A549 (cell line): Measurements from ENCODE around the gene MAP3K14. TPM values are rescaled to one million over a fixed set of nuclear protein-coding genes. Genes with fewer than 3 reads are reported as not detected.
A peak's percentile ranks its signal among the peaks of the same experiment; 100 is the strongest.

ENCODE experiments used
- ATAC-seq, 2 experiments: fragments of 200-7000 bp in 1 of 2; fragments of >200 bp in 1 of 2; cut with Nextera tagmentation in 1 of 2; cut with Tn5 transposase in 1 of 2; 3 replicates each; pipeline versions ENCODE4 v1.8.0 to v1.9.1; 2018 to 2020; ENCODE audit warnings: mild to moderate bottlenecking in 1 of 2, moderate library complexity in 1 of 2
- CTCF ChIA-PET: fragments of 300-600 bp; sonication (Branson Sonifier 250); formaldehyde crosslinking; extraction: SDS; loops from one replicate; lab custom pipeline; 2021; ENCODE audit warnings: antibody characterized with exemption, inconsistent platforms; lab: Yijun Ruan, JAX
- POLR2A ChIA-PET: fragments of 350-600 bp; formaldehyde crosslinking; extraction: SDS; loops from one replicate; lab custom pipeline; 2021; ENCODE audit warnings: antibody characterized with exemption, inconsistent platforms; lab: Yijun Ruan, JAX
- DNase-seq, 2 experiments: peaks; one replicate each; pipeline versions ENCODE4 v3.0.0 to v3.0.0-alpha.2; 2011 to 2016; ENCODE audit warnings: low read depth in 1 of 2, low spot score in 1 of 2
- FAIRE-seq: peaks from 2 replicates; lab custom pipeline; 2011; peaks lifted over from hg19 to GRCh38; lab: Jason Lieb, UNC
- H3K27ac ChIP-seq, 2 experiments: fragments of >200 bp; sonication (Bioruptor Twin); formaldehyde crosslinking; 3 replicates each; pipeline ENCODE4 v1.5.1; 2016 to 2017
- H3K4me1 ChIP-seq: fragments of >200 bp; sonication (Bioruptor Twin); formaldehyde crosslinking; 3 replicates; pipeline ENCODE4 v1.6.1; 2016
- H3K4me2 ChIP-seq: fragments of >200 bp; sonication (Bioruptor Twin); formaldehyde crosslinking; 3 replicates; pipeline ENCODE4 v1.6.1; 2016
- H3K4me3 ChIP-seq: fragments of >200 bp; sonication (Bioruptor Twin); formaldehyde crosslinking; 3 replicates; pipeline ENCODE4 v1.5.1; 2016
- H3K9me3 ChIP-seq: fragments of >200 bp; sonication (Bioruptor Twin); formaldehyde crosslinking; 3 replicates; pipeline ENCODE4 v1.6.1; 2016
- BHLHE40 ChIP-seq: IDR thresholded peaks from 2 replicates; pipeline ENCODE4 v1.6.1; 2012; ENCODE audit warnings: low read depth, low read length, inconsistent platforms
- CBX2 ChIP-seq: fragments of 200-600 bp; sonication (generic); IDR thresholded peaks from 2 replicates; pipeline ENCODE4 v1.6.1; 2016; ENCODE audit warnings: low read depth, mild to moderate bottlenecking, borderline replicate concordance
- CEBPB ChIP-seq, 2 experiments: fragments of >200 bp in 1 of 2; sonication (Bioruptor Twin) in 1 of 2; formaldehyde crosslinking in 1 of 2; IDR thresholded peaks; 2 replicates each; pipeline ENCODE4 v1.6.1; 2012 to 2016
- CHD4 ChIP-seq: fragments of 200-600 bp; sonication (generic); IDR thresholded peaks from 2 replicates; pipeline ENCODE4 v1.6.1; 2016; ENCODE audit warnings: antibody characterized with exemption, mild to moderate bottlenecking, borderline replicate concordance
- CTCF ChIP-seq: fragments of >200 bp; sonication (Bioruptor Twin); formaldehyde crosslinking; IDR thresholded peaks from 3 replicates; pipeline ENCODE4 v1.5.1; 2016
- EP300 ChIP-seq, 2 experiments: fragments of >200 bp; sonication (Bioruptor Twin); formaldehyde crosslinking; IDR thresholded peaks; 2 replicates in 1 of 2; 3 replicates in 1 of 2; pipeline ENCODE4 v1.6.1; 2016 to 2017
- ESRRA ChIP-seq: fragments of 150-350 bp; IDR thresholded peaks from 2 replicates; pipeline ENCODE4 v1.6.1; 2014; ENCODE audit warnings: mild to moderate bottlenecking, low read length, borderline replicate concordance
- FOSB ChIP-seq: fragments of 250-450 bp; sonication (Bioruptor Pico); IDR thresholded peaks from 2 replicates; pipeline ENCODE4 v1.5.0; 2020; ENCODE audit warnings: mild to moderate bottlenecking, moderate library complexity
- FOXS1 ChIP-seq: fragments of 250-450 bp; sonication (Bioruptor Pico); IDR thresholded peaks from 2 replicates; pipeline ENCODE4 v1.5.0; 2020; ENCODE audit warnings: mild to moderate bottlenecking, moderate library complexity
- GATA3 ChIP-seq: IDR thresholded peaks from 2 replicates; pipeline ENCODE4 v1.6.1; 2012; ENCODE audit warnings: borderline replicate concordance
- HDAC2 ChIP-seq: fragments of 200-600 bp; sonication (generic); IDR thresholded peaks from 2 replicates; pipeline ENCODE4 v1.6.1; 2016
- HOXB13 ChIP-seq: fragments of 250-450 bp; sonication (Bioruptor Pico); IDR thresholded peaks from 2 replicates; pipeline ENCODE4 v1.5.0; 2020; ENCODE audit warnings: low read depth, mild to moderate bottlenecking, moderate library complexity
- JUN ChIP-seq, 2 experiments: fragments of >200 bp; sonication (Bioruptor Twin); formaldehyde crosslinking; IDR thresholded peaks; 2 replicates in 1 of 2; 3 replicates in 1 of 2; pipeline ENCODE4 v1.6.1; 2016 to 2017
- KDM5A ChIP-seq: fragments of 200-600 bp; sonication (generic); IDR thresholded peaks from 2 replicates; pipeline ENCODE4 v1.6.1; 2016; ENCODE audit warnings: antibody characterized with exemption, mild to moderate bottlenecking
- NFE2L2 ChIP-seq: fragments of 150-350 bp; conservative IDR thresholded peaks from 2 replicates; pipeline ENCODE4 v1.6.1; 2014; ENCODE audit warnings: low read length
- RCOR1 ChIP-seq: fragments of 150-350 bp; IDR thresholded peaks from 2 replicates; pipeline ENCODE4 v1.6.1; 2014; ENCODE audit warnings: antibody characterized with exemption, low read length, low read depth
- RFX5 ChIP-seq: fragments of 450-650 bp; IDR thresholded peaks from 2 replicates; pipeline ENCODE4 v1.7.1; 2014; ENCODE audit warnings: antibody characterized with exemption, mild to moderate bottlenecking, moderate library complexity
- RNF2 ChIP-seq: fragments of 200-600 bp; sonication (generic); IDR thresholded peaks from 2 replicates; pipeline ENCODE4 v1.6.1; 2016; ENCODE audit warnings: low read depth, mild to moderate bottlenecking, antibody characterized with exemption, moderate library complexity, borderline replicate concordance
- TP53 ChIP-seq: fragments of 250-450 bp; sonication (Bioruptor Pico); IDR thresholded peaks from 2 replicates; pipeline ENCODE4 v1.5.0; 2021; ENCODE audit warnings: mild to moderate bottlenecking, moderate library complexity
- ZFP36 ChIP-seq: fragments of 450-650 bp; IDR thresholded peaks from 2 replicates; pipeline ENCODE4 v1.6.1; 2014; ENCODE audit warnings: borderline replicate concordance; ENCODE audit not compliant: partially characterized antibody
- WGBS: methylation state at CpG from one replicate; pipeline ENCODE4 v1.1.6; 2017; ENCODE audit errors: missing lambda C conversion rate; 5-methylcytosine and 5-hydroxymethylcytosine counted together
- polyA plus RNA-seq, 4 experiments: library from polyadenylated mRNA; depleted of rRNA in 3 of 4; stranded (reverse); fragments of >200 nt; fragmentation: RNase III in 1 of 4; extraction: RNeasy Plus Mini Kit Qiagen cat#74134 plus additional on column Dnase treatment in 1 of 4; gene quantifications; 2 replicates in 3 of 4; 3 replicates in 1 of 4; pipeline ENCODE4 v1.2.3, GENCODE V29; 2011 to 2017
- TF ChIP-seq, protein P1 (sequence below): IDR thresholded peaks from 2 replicates; pipeline ENCODE4 v1.6.1; 2012
- TF ChIP-seq, protein P2 (sequence below): IDR thresholded peaks from 2 replicates; pipeline ENCODE4 v1.6.1; 2012

MAP3K14 gene
- polyA plus RNA-seq, 2 of the 4 experiments (the other 2 are of a cell fraction): 9.1 to 34.5 TPM

DNA sequence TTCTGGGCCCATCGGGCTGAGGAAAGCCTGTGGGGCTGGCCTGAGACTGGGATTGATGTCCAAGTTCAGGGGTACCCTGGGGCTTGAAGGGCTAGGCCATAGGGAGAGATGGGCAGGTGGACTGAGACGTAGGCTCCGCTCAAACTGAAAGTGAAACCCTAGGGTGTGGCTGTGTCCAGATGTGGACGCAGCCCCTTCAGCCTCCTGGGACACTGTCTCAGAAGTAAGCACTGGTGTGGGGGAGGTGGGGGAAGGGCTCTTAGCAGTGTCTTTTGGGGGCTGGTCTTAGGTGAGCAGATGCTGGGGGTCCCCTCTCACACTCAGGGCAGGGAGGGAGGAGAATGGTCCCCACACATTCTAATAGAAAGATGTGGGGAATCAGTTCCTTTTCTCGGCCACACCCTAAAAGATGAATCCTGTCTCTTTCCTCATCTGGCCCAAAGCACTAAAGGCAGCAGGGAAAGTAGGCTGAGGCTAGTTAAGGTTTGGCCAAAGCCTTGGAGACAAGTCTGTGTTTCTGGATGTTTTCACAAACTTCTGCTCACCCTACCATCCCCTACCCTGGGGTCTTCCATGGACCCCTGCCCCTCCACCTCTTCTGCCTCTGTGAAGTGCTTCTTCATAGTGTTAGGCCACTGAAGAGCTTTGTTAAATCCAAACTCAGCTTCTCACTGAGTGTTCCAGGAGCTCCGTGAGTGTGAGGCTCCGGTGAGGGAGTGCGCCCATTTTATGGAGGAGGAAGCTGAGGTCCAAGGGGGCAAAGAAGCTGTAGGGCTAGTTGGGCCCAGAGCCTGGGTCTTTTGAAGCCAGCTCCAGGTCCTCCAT is 89.5 kb downstream of the MAP3K14 start (continued):
- TF ChIP-seq CTCF (no peak), NFE2L2 (no peak), JUN (IDR thresholded peaks at IDR 0.05) (no peak; a peak in 1 of 5 replicates), RFX5 (no peak), ESRRA (no peak), ZFP36 (no peak), RCOR1 (peak; percentile 91; the same call in 1 of the 2 replicates), CEBPB (IDR thresholded peaks at IDR 0.05) (no peak), EP300 (IDR thresholded peaks at IDR 0.05) (no peak), FOXS1 (CRISPR knock-in tag) (no peak), GATA3 (no peak), KDM5A (no peak), FOSB (CRISPR knock-in tag) (no peak), RNF2 (no peak), HOXB13 (CRISPR knock-in tag) (0 out of 2 replicates have a peak, but pooled peaks have one; percentile 24)

DNA sequence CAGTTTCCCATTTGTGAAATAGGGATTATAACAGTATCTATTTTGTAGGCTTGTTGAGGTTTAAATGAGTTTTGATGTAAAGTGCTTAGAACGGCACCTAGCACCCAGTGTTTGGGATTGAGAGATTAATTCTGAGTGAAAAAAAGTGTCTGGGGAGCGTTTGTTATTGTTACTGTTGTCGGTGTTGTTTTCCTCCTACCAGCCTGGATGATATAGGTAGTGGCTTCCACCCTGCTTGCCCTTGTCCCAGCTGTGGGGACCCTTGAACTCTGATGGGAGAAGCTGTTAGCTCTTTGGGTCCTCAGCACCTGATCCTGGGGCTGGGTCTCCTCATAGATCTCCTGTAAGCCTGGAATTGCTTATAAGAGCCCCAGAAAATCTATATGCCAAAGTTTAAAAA is 90.2 kb downstream of the MAP3K14 start:
- FAIRE-seq (no peak), ATAC-seq (no peak), DNase-seq (no peak)
- WGBS: 69% methylated on average over 3 of the region's 3 CpGs
- POLR2A ChIA-PET: interaction anchor here (1.2 to 1.7 kb wide), 4 partner anchors 8 to 78 kb away, joined by 3 to 21 read pairs (median 3); partner anchors contain the start of gene HEXIM1
- Histone ChIP-seq H3K4me1 (peaks cover 87% of the 10 kb centered on the region), H3K9me3 (no peaks in the 10 kb centered on the region), H3K27ac (peak overlapping the region; percentile 97), H3K4me2 (peak overlapping the region; percentile 92), H3K4me3 (0 out of 3 replicates have a peak overlapping the region, but pooled peaks have one; percentile 3)
- TF ChIP-seq CHD4: no peak
- TF ChIP-seq, protein P1, sequence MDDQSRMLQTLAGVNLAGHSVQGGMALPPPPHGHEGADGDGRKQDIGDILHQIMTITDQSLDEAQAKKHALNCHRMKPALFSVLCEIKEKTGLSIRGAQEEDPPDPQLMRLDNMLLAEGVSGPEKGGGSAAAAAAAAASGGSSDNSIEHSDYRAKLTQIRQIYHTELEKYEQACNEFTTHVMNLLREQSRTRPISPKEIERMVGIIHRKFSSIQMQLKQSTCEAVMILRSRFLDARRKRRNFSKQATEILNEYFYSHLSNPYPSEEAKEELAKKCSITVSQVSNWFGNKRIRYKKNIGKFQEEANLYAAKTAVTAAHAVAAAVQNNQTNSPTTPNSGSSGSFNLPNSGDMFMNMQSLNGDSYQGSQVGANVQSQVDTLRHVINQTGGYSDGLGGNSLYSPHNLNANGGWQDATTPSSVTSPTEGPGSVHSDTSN: no peak
- no peak for TF ChIP-seq HDAC2
- no peak for TF ChIP-seq TP53 (CRISPR knock-in tag)
- no peak for TF ChIP-seq JUN (IDR thresholded peaks at IDR 0.05)
- TF ChIP-seq CBX2: no peak
- CTCF ChIA-PET: interaction anchor here (0.9 to 52.3 kb wide), 16 partner anchors 0 to 626 kb away, joined by 3 to 2147 read pairs (median 6); partner anchors contain the start of genes ACBD4, FMNL1, HEXIM1 and HEXIM2

DNA sequence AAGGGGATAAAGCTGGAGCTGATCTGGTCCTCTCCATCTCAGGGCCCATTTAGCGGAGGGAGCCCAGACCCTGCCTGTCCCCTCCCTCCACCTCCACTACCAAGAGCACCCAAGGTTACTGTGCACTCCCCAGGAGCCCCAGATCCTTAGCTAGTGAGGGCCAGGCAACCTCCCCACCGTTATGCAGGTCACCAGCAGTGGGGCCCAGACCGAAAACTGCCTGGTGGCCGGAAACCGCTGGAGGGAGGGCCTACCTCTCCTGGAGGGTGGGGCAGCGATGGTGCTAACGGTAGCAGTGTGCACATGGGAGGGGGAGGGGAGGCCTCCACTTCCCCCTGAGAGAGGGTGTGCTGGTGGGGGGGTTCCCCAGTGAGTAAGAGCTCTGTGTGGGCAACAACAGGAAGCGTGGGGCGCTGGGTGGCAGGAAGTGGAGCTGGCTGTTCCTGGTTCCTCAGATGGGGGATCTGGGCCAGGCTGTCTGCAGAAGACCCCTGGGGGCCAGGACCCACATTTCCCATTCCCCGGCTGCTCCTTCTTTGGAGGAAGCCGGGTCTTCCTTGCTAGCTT is 90.8 kb downstream of the MAP3K14 start:
- Histone ChIP-seq H3K9me3 (no peaks in the 10 kb centered on the region), H3K4me2 (peak overlapping the region; percentile 92), H3K27ac (peak overlapping the region; percentile 97), H3K4me1 (peaks cover 83% of the 10 kb centered on the region), H3K4me3 (no peak overlapping the region)
- WGBS: 56% methylated on average over 6 of the region's 11 CpGs
- DNase-seq (peak in 1 of 2 experiments; percentile 40), ATAC-seq (no peak), FAIRE-seq (no peak)
- POLR2A ChIA-PET: interaction anchor here (0.7 to 1.7 kb wide), 7 partner anchors 9 to 94 kb away, joined by 3 to 21 read pairs (median 3); partner anchors contain the start of genes HEXIM1 and MAP3K14
- CTCF ChIA-PET: interaction anchor here (0.7 to 52.3 kb wide), 18 partner anchors 11 to 626 kb away, joined by 3 to 2147 read pairs (median 5); partner anchors contain the start of genes ACBD4, HEXIM1, HEXIM2 and PLCD3
- TF ChIP-seq BHLHE40 (no peak), EP300 (IDR thresholded peaks at IDR 0.05) (no peak; a peak in 1 of 5 replicates)
- TF ChIP-seq, protein P2, sequence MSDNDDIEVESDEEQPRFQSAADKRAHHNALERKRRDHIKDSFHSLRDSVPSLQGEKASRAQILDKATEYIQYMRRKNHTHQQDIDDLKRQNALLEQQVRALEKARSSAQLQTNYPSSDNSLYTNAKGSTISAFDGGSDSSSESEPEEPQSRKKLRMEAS: peak; percentile 56
